Suprapubic skin (tissue), 4 donors: ENCODE data around the gene ZNF391.

Experiments
- CTCF ChIP-seq, 2 donors: fragments of 200-600 bp in 1 of 2; fragments of 450-650 bp in 1 of 2; sonication (generic) in 1 of 2; IDR thresholded peaks; one replicate each; pipeline ENCODE4 v1.5.1; 2016 to 2019; ENCODE audit warnings: antibody characterized with exemption in 2 of 2, mild to moderate bottlenecking in 1 of 2, moderate library complexity in 1 of 2
- EP300 ChIP-seq: sonication (generic); formaldehyde crosslinking; IDR thresholded peaks from one replicate; pipeline ENCODE4 v1.6.1; 2017; ENCODE audit warnings: antibody characterized with exemption
- POLR2A ChIP-seq, 2 donors: fragments of 450-650 bp; IDR thresholded peaks; one replicate each; pipeline ENCODE4 v1.6.1; 2017; ENCODE audit warnings: antibody characterized with exemption in 2 of 2, mild to moderate bottlenecking in 2 of 2, moderate library complexity in 2 of 2
- POLR2AphosphoS5 ChIP-seq, 3 donors: sonication (generic); formaldehyde crosslinking; IDR thresholded peaks; one replicate each; pipeline ENCODE4 v1.6.1; 2017; ENCODE audit warnings: antibody characterized with exemption in 3 of 3

- TF ChIP-seq CTCF (IDR thresholded peaks at IDR 0.05) = no peak
- TF ChIP-seq EP300 = no peak
- no peak for TF ChIP-seq POLR2A (IDR thresholded peaks at IDR 0.05)
- TF ChIP-seq POLR2AphosphoS5 (IDR thresholded peaks at IDR 0.05) = no peak
These were observed 4.1 kb downstream of the ZNF391 start for GRCh38 chr6:27392623-27393022.
